Epithelial cell of esophagus (primary cell): ENCODE results near the gene CFAP97.

Experiments used
- DNase-seq: peaks from one replicate; pipeline ENCODE4 v3.0.0; 2010; ENCODE audit warnings: low read depth
- H3K4me3 ChIP-seq: 2 replicates; pipeline ENCODE4 v1.5.1; 2011; ENCODE audit warnings: mild to moderate bottlenecking, low read length, control low read depth
- TF ChIP-seq, protein P1 (sequence below): IDR thresholded peaks from 2 replicates; pipeline ENCODE4 v1.5.1; 2011; ENCODE audit warnings: low read depth, mild to moderate bottlenecking, low read length, control low read depth, inconsistent platforms; ENCODE audit not compliant: insufficient read depth; ENCODE audit errors: missing control alignments

The CFAP97 gene

DNA sequence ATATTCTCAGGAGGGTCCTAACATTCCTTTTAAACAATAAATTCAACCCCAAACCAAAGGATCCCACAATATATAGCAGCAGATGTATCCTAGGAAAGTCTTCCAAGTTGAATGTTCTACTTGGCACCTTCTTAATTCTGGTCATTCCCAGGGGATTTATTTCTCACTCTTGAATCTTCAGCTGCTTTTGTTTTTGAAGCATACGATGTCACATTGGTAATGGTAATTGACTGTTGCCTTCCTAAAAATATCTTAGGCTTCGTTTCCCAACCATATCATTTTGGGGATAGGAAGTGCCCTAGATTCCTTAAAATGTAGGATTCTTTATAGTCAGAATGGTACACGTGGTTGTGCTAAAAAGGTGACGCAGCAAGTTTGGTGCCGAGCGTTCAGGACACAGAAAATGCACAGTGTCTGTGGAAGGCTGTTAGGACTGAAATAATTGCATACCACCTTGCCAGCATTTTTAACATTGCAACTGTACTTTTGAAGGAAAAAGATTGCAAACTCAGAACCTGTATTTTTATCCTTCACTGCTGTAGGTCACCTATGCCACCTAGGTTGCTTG lies 13.7 kb upstream of the CFAP97 start:
- DNase-seq, result no peak
- TF ChIP-seq, protein P1, sequence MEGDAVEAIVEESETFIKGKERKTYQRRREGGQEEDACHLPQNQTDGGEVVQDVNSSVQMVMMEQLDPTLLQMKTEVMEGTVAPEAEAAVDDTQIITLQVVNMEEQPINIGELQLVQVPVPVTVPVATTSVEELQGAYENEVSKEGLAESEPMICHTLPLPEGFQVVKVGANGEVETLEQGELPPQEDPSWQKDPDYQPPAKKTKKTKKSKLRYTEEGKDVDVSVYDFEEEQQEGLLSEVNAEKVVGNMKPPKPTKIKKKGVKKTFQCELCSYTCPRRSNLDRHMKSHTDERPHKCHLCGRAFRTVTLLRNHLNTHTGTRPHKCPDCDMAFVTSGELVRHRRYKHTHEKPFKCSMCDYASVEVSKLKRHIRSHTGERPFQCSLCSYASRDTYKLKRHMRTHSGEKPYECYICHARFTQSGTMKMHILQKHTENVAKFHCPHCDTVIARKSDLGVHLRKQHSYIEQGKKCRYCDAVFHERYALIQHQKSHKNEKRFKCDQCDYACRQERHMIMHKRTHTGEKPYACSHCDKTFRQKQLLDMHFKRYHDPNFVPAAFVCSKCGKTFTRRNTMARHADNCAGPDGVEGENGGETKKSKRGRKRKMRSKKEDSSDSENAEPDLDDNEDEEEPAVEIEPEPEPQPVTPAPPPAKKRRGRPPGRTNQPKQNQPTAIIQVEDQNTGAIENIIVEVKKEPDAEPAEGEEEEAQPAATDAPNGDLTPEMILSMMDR, result no peak
- no peak overlapping the region for H3K4me3 ChIP-seq

DNA sequence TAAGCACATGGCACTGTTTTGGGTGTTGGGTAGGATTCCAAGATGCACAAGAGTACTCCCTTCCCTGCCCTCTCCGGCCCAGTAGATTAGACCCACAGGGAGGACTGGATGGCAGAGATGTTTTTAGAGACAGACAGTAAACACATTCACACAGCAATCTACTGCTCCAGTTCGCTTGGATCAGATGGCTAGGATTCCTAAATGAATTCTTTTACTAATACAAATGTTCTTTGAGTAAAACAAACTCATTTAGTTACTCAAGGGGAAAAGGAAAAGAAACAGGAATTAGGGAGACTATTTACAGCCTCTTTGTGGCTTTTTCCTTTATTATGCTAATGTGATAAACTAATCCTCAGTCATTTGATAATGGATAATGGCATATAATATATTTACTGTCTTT lies 11.5 kb upstream of the CFAP97 start:
- TF ChIP-seq, protein P1, result no peak
- no peak overlapping the region for H3K4me3 ChIP-seq
- DNase-seq, result no peak

DNA sequence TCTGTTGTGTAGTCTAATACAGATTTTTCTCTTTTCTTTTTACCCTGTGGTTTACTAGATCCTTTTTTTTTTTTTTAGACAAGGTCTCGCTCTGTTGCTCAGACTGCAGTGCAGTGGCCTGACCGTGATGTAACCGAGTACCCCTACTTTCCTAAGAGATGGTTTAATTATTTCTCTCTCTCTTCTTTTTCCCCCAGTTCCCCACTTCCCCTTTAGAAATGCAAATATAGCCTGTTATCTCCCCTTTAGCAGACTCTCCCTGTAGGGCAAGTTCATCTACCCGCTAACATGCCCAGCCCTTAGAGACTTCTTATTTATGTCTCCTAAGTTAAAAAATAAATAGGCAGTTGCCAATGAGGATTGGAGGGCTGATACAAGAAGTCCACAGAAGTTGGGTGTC lies 10.1 kb upstream of the CFAP97 start:
- TF ChIP-seq, protein P1, result no peak
- no peak for DNase-seq
- no peak overlapping the region for H3K4me3 ChIP-seq

DNA sequence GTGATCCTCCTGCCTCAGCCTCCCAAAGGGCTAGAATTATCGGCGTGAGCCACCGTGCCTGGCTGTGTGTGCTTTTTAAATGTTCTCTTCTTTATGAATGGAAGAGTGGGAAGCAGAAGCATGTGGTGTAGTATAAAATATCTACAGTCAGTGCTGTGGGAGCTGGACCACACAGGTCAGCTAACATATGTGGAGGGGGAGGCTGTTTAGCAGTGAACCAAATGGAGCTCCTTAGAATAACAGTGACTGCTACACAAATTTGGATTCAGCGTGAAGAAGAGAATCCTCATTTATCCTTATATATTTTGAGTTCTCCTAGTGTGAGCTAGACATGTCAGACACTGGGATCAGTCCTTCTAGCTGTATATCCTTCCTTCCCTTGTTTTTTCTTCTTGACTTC lies 8.8 kb upstream of the CFAP97 start:
- no peak for DNase-seq
- TF ChIP-seq, protein P1, result no peak
- H3K4me3 ChIP-seq, result no peak overlapping the region

DNA sequence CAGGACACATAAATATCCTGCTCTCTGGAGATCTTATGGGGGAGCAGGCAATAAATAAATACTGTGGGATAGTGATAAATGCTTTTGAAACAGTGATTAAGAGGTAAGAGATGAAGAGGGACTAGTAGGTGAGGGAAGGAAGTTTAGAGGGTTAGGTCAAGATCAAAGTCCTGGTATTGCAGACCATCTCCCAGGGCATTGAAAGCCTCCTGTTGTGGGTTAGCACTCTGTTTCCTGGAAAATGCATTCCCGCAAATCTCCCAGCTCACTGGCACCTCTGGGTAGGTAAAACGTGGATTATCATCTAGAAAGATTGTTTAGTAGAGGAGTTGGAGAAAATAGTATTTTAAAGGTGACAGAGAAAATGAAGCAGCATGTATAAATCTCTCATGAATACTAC lies 7.8 kb upstream of the CFAP97 start:
- TF ChIP-seq, protein P1, result no peak
- DNase-seq, result no peak
- no peak overlapping the region for H3K4me3 ChIP-seq

DNA sequence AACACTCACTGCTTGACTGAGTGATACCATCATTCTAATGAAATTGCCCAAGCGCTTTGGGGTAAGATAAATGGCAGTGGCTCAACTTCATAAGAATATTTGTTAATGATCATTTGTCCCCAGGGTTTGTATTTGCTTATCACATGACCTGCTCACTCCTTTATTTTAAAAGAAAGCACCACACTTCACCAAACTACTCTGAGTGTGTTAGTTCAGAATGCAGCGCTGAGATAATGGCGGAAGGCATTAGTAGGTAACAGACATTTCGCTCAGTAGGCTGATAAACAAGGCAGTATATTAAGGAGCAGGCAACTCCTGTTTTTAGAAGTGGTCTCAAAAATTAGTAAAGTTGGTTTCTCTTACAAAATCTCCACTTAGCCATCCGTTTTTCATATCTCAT lies 7.2 kb upstream of the CFAP97 start:
- DNase-seq, result no peak
- TF ChIP-seq, protein P1, result no peak
- H3K4me3 ChIP-seq, result peak overlapping the region; percentile 75
